GM19328 (cell line): ENCODE measurements around the gene AJAP1.

Experiments used
- ATAC-seq: cut with Tn5 transposase; IDR thresholded peaks from one replicate; pipeline ENCODE4 v1.9.1; 2021; ENCODE audit warnings: mild to moderate bottlenecking, moderate library complexity; ENCODE audit not compliant: unreplicated experiment

The AJAP1 gene

DNA sequence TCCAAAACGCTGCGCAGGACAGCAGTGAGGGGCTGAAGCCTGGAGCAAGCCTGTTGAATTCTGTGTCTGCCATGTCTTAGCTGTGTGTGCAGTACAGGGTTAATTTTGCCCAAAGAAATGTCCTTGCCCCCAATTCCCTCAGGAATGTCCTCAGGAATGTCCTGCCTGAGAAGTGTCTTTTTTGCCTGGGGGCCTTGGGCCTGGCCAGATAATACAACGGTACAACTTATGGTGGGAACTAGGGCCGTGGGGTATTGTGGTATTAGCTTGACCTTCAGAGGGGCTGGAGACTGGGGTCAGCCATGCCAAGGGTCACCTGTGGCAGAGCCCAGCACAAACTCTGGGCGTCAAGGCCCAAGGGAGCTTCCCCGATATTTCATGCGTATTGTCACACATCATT lies 107.7 kb downstream of the AJAP1 start:
- no peak for ATAC-seq

DNA sequence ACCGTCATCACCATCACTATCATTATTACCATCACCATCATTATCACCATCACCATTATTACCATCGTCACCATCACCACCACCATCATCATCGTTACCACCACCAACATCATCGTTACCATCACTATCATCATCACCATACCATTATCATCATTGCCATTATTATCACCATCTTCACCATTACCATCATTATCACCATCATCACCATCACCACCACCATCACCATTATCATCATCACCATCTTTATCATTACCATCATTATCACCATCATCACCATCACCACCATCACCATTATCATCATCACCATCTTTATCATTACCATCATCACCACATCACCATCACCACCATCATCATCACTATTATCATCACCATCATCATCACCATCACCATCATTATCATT lies 112.9 kb downstream of the AJAP1 start:
- no peak for ATAC-seq

DNA sequence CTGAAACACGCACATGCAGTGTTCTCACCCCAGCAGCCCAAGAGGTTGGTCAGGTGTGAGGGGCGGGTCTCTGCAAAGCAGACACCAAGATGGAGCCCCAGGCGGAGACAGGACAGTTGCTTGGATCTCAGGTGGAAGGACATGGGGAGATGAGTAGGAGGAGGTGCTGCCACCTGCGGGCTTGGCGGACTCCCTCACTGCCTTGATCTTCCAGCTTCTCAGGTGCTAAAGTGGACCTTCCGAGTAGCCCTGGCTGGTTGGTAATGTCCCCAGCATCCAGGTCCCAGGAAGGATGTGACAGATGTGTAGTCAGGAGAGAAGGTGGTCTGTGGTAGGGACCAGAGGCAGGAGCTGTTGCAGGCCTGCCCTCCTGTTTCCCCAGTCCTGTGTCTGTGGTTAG lies 114.1 kb downstream of the AJAP1 start:
- no peak for ATAC-seq

DNA sequence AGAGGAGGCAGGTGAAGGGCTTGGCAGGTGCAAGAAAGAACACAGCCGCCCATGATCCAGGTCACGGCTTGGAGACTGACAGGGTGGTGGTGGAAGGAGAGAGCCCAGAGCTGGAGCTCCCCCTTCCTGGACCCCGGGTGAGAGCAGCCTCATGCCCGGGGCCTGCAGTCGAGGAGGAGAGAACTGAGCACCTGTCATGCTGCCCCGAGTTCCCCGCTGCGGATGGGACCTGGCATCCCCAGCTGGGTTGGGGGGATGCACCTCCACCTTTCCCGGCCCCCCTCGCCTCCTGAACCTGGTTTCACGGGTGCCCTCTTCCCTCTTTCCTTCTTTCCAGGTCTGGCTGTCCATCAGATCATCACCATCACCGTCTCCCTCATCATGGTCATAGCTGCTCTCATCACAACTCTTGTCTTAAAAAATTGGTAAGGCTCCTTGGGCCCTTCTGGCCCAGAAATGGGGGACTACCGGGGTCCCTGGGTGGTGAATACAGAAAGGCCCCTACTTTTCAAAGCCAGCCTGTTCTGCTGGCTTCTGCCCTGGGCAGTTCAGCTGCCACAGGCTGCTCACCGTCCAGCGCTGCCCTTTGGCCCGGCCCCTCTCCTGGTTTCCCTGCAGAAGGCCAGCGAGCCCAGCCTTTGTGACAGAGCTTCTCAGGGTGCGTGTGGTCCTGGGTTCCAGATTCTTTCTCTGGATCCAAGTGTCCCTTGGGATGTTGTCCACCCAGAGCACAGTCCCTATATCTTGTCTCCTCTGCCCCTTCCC lies 115.3 kb downstream of the AJAP1 start:
- no peak for ATAC-seq

DNA sequence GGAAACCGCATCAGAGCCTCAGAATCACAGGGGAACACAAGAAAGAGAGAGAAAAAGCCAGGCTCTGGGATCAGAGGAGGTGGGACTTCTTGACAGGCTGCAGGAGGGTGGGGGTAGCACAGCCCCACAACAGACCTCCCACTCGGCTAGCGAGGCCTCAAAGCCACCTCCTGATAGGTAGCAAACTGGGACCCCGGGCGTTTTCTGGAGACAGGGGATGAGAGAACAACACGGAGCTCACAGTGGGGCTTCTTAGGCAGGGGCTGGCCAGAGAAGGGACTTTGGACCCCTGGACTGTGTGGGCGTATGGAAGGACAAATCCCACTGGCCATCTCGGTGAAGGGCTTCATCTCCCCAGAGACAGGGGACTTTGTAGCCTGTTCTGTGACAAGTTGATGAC lies 116.3 kb downstream of the AJAP1 start:
- ATAC-seq, result no peak

DNA sequence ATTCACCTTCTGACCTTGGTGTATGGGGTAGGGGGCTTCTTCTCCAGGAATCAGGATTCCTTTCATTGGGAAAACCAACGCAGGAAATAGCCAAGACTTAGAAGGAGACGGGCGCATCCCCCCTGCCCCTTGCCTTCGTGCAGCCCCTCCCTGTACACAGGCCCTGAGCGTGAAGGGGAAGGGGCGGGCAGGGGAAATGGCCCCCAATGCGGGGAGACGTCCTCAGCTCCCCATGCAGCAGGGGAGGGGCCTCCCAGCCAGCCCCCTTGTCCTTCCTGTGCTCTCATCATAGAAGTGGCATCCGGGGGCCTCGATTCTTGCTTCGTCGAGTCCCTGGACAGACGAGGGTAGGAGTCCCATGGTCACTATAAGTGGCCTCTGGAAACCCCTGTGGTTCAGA lies 116.9 kb downstream of the AJAP1 start:
- no peak for ATAC-seq

DNA sequence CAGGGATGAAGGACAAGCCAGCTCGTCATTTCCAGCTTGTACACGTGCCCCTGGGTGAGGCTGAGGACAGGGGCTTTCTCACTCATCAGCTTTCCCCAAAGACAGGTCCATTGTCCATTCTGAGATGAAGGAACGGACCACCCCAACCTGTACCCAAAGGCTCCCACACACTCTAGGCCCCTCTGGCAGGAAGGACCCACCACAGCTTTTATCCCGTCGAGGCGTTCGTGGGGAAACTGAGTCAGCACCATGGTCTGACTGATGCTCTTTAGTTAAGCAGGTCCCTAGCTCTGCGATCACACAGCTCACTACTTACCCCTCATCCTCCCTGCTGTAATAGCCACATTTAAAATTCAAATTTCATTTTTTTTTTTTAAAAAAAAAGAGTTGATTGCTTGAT lies 117.3 kb downstream of the AJAP1 start:
- ATAC-seq, result no peak

DNA sequence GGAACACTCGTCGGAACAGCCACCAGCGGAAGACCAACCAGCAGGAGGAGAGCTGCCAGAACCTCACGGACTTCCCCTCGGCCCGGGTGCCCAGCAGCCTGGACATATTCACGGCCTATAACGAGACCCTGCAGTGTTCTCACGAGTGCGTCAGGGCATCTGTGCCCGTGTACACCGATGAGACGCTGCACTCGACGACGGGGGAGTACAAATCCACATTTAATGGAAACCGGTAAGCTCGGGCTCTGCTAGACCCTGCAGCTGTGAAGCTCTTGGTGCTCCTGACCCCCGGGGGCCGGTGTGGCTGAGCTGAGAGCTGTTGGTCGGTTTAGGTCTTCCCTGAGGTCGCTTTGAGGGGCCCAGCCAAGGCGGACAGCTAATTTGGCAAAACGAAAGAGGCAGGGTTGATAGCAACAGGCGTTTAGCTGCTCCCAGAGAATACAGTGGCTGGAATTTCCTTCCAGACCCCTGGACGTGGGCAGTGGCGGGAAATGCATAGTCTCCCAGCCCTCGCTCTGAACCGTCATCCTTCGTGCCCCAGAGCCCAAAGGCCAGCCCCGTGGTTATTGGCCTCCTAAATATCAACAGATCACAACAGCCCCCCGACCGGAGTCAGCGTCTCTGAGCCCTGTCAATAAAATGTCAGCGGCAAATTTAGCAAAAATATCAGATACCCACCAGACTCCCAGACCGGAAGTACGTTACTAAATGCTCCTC lies 118.0 kb downstream of the AJAP1 start:
- ATAC-seq, result no peak

DNA sequence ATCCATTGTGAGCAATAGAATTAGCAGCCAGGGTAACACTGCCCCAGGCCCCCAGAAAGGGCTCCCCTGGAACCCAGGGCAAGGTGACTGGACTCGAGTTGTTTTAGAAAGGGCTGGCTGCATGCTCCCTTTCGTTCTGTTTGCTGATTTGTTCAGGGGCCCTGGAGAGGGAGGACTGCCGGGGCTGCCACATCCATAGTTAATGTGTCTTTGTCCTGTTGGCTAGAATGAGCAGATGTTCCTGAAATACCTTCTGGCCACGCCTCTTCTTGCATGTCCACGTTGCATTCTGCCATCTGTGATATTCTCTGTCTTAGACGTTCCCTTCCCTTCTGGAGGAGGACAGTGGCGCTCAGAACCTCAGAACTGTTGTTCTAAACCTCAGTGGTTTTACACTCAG lies 118.8 kb downstream of the AJAP1 start:
- ATAC-seq, result no peak

DNA sequence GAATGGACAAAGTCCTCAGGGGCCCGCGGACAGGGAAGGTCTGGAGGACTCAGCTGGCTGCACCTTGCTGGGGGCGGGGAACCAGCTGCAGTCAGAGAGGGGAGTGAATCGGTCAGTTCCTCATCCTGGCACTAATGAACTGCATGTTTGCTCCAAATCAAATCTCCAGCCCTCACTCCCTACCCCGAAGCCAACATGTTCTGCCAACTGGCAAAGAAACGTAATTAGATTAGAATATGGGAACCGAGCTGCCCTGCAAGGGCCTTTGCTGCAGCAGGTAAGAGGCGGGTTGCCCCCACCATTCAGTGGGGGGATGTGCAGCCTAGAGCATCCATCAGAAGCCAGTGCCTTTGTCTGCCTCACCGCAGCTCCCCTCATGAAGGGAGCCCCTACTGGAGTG lies 121.1 kb downstream of the AJAP1 start:
- no peak for ATAC-seq

DNA sequence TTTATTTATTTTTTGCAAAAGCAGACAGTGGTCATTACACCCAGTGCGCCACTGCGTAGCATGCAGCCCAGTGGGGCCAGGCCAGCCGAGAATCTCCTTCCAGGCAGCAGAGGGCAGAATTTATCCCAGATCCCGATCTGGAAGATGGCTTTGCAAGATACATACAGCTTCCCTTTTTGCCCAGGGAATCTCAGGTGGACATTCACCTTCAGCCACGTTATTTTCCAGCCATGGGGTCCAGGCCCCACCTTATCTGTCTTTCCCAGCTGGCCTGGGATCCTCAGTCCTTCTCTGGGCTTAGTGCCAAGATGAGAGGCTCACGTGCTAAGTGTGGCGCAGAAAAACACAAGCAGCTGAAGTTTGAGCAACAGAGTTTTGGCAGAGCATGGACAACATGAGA lies 123.6 kb downstream of the AJAP1 start:
- no peak for ATAC-seq

DNA sequence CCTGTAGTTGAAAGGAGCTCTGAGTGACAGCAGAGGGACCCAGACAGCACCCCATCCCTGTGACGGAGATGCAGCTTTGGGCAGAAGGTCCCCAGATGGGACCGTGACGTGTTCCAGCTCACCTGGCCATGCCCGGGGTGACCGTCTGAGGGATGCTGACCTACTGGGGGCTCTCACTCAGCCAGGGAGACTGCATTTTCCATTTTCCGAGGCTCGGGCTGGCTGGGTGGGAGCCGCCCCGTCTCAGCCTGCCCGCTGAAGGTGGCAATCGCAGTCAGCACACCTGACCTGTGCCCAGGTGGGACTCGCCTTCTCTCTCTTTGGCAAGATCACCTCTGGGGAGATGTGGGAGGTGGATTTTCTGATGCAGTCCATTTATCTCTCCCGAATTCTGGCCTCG lies 127.2 kb downstream of the AJAP1 start:
- no peak for ATAC-seq

DNA sequence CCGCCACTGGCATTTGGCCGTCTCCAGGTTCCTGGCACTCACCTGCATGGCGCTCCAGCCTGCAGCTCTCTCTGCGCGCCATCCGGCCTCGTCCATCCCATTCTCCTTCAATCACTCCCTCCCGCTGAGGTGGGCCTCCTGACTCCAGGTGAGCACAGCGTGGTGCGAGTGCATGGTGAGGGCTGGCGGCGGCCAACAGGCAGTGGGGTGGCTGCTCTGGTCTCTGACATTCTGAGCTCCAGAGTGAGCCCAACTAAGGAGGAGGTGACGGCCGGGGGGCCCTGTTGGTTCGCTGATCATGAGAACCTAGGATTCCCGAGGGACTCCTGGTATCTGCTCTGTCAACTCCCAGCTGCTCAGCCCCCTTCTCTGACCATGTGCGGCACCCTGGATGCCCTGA lies 130.4 kb downstream of the AJAP1 start:
- ATAC-seq, result no peak

DNA sequence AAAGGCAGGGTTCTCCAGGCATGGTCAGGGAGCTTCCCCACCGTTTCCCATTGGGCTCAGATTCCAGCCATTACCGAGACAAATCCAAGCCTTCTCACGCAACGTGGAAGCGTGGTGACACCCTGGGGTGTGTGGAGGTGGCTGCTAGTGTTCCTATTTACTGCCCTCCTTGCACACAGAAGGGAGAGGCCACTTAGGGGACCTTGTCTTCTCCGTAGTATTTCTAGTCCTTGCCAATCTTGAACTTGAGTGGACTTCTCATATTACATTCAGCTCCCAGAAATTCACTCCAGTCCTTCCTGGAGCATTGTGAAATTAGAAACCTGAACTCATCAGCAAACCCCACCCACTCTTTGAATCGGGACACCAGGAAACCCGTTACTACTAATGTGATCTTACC lies 131.6 kb downstream of the AJAP1 start:
- ATAC-seq, result no peak

DNA sequence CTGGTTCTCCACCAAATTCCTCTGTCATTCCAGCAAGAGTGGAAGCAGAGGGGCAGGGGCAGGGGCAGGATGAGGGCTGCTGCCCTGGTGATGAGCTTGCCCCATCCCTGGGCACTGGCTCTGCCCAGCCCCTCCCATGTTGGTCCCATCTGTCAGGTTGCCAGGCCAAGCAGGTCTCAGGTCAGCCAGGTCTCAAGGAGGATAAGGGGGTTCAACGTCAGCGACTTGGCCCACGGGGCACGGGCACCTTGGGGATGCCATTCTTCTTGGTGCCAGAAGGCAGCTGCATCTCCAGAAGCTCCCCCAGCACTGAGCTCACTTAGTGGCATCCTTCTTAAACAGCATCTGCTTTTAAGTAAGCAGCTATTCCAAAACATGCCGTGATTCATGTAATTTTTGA lies 133.1 kb downstream of the AJAP1 start:
- no peak for ATAC-seq

DNA sequence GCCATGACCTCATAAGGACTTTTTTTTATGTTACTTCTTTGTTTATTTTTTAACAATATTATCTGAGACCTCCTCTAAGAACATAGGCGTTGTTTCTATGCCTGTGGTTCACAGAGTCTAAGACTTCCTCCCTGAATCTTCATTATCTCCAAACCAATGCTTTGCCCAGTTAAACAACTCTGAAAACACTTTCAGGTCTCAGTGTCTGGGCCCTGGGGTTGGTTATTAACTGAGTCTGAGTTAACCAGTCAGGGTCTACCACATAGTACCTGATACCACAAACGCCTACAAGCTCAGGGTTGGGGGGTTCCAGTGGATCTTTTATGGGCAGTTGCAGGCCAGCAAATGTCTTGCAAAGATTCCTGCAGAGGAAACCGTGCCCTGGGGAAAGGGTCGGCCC lies 138.2 kb downstream of the AJAP1 start:
- ATAC-seq, result no peak

DNA sequence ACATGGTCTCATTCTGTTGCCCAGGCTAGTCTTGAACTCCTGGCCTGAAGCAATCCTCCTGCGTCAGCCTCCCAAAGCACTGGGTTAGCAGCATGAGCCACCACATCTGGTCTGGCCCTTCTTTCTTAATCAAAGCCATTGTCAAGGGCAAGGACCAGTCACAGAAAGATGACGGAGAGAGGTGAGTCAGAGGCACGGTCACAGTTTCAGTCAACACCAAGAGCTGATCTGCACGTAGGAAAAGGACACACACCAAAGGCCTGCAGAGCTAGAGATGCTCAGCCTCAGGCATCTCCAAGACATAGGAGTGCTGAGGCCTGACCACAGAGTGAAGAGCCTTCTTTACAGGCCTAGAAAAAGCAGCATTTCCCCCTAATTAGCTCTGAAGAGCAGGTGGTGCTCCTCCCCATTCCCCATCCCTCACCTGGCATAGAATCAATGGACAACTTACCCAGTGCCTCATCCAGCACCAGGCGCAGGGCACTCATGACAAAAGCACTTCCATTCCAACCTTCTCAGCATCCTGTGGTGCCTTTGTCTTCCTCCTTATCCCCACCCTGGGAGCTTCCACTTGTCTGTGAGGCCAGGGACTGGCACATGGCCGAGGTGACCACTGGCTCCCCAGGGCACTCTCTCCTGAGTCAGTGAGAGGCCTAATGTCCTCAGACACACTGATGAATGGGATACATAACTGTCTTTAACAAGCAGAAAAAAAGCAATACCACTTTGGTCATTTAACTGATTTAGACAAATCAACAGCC lies 139.8 kb downstream of the AJAP1 start:
- no peak for ATAC-seq

DNA sequence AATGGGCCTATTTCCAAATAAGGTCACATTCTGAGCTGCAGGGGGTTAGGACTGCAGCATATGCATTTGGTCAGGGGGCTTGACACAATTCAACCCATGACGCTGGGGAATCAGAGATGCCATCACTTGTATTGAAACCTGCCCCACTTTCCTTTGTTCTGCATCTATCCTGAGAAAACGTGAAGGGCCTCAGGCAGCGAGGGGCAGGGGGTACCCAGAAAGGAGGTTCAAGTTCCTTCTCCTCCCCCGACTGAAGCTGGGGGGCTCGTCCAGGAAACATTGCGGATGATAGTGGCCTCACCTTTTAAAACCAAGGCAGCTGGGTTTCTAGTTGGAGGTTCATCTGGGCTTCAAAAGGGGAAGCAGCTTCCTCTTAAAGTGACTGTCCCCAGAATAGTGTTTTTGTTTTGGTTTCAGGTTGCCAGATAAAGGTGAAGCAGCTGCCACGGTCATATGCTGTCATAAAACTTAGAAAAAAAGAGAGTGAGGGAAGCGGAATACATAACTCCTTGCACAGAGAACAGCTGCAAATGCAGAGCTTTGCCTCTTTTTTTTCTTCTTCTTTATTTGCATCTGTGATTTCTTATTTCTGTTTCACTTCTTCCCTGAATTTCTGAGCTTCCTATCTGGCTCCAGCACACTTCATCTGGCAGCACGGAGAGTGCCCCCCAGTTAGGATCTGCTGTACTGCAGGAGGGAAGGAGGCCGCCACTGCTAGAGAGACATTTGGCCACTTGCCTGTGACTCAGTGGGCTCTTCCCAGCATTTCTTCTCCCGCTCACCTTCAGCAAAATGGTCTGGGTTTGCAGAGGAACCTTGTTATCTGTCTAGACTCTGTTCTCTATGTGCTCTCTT lies 142.0 kb downstream of the AJAP1 start:
- ATAC-seq, result peak; percentile 81

DNA sequence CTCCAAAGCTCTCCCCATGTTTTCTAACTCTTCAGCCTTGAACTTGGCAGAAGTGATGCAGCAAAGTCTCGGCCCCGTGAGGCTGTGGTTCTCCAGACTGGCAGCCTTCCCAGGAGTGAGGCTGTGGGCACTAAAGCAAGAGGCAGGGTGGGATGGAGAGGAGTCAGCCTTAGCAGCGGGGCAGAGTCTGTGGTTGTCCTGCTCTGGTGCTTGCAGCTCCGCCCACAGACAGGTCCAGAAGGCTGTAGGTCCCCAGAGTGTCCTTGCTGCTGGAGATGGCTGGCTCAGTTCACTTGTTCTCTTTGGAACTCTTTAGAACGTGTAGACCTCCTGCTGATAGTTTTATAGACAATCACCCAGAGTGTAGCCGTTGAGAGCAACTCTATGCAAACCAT lies 142.6 kb downstream of the AJAP1 start:
- peak; percentile 17 for ATAC-seq

DNA sequence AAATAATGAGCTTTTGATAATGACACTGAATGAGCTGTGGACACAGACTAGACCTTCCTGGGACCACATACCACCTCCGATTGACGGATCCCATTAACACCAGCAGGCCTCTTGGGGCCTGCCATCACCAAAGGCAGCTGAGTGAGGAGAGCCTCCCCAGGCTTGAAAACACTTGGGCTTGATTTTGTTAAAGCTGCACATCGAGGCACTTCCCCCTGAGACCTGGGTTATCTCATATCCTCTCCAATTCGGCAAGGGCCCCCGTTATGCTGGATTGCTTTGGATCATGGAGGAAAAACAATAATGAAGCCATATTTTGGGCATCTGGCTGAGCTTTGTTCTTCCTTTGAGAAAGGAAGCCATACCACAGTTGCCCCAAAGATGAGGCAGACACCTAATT lies 143.0 kb downstream of the AJAP1 start:
- no peak for ATAC-seq
